Subcutaneous adipose tissue (tissue), 4 donors: ENCODE data around the gene DOCK2. TPM values are rescaled to one million over a fixed set of nuclear protein-coding genes. Genes with fewer than 3 reads are reported as not detected.

ENCODE experiments used
- CTCF ChIP-seq: fragments of 450-650 bp; IDR thresholded peaks from one replicate; pipeline ENCODE4 v1.5.1; 2016; ENCODE audit warnings: low read depth, mild to moderate bottlenecking, control low read depth, antibody characterized with exemption, moderate library complexity
- total RNA-seq, 4 donors: library from RNA; depleted of rRNA; stranded (reverse); fragments of >200 nt; gene quantifications; one replicate each; pipeline ENCODE4 v1.1.0, GENCODE V29; 2016

Gene DOCK2
- total RNA-seq, 4 donors from 2014 or later: 23.9 to 101 (median 51.1) TPM

DNA sequence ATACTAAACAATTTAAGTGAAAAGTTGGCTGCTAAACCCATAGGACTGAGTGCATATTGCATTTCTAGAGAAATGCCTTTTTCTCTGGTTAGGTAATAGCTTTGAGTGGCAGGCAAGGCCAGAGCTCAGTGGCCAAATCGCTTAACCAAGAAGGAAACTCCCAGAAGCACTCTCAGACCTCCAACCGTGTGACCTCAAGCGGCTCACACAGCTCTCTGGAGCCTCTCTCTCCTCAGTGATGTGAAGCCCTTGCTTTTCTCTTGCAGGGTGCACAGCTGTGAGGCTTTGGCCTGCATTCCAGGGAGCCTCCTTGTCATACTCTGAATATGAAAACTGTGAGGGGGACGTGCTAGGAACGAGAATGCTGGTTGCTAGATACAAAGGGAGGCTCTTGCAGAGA lies 236.6 kb downstream of the DOCK2 start:
- TF ChIP-seq CTCF: no peak

- TF ChIP-seq CTCF: no peak
These were observed 237.5 kb downstream of the DOCK2 start for GRCh38 chr5:169874621-169875020.

GRCh38 chr5:169875091-169875728 lies 238.1 kb downstream of the DOCK2 start:
- no peak for TF ChIP-seq CTCF

GRCh38 chr5:169875731-169876130 lies 238.7 kb downstream of the DOCK2 start:
- TF ChIP-seq CTCF: no peak

DNA sequence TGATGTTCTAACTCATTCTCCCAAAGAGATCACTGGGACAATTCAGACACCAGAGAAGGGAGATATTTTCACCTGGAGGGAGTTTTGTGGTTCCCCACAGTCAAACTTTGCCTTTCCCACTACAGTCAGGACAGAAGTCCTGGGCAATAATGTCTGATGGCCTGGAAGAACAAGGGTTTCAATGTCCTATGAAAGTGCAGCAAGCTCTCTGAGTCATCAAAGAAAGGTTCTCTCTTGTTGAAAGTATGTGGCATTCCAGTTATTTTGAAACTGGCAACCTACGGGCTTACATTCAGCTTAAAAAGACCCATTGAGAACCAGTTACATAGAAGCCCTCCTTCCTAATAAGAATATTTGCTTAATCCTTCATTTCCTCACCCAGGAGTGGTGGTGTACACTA lies 239.3 kb downstream of the DOCK2 start:
- no peak for TF ChIP-seq CTCF

DNA sequence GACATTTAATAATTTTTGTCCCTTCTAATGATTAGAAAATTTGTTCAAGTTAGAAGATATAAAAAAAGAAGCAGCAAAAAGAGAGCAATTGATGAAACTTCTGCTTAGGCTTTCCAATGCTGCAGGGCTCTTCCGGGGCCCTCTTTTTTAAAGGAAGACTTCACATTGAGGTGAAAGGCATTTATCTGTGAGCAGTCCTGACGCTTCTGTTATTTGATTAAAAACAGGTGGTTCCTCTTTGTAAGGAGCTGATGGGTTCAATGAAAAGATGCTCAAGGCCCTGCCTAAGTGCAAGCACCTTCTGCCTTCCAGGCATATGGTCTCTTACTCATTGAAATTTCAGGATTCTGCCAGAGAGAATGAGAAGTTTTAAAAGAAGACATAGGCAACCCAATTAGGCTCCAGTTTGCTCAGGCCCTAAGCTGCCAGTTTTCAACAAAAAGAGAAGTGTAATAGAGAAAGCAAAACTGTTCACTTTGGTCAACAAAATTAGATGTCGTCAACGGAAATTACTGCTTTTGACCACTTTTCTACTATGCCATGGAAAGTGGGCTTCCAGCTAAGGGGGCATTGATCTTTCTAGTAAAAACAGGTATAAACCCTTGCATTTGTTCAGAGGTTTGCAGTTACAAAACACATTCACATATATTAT lies 243.1 kb downstream of the DOCK2 start:
- no peak for TF ChIP-seq CTCF

DNA sequence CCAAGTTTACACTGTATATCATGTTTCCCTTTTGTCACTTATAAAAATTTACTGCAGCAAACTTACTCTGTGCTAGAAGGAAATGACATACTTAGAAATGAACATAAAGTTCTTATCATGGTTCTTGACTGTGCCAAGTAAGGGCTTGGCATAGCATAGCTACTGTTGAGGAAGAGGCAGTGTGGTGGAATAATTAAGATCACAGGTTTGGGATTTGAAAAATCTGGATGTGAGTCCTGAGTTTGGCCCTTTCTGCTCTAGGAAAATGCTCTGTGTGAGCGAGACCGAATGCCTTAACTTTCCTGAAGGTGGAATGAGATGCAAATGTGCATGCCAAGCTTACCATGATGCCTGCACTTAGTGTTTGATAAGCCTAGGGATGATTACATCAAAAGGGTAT lies 243.7 kb downstream of the DOCK2 start:
- no peak for TF ChIP-seq CTCF
